Muscle layer of colon (tissue), 2 donors: ENCODE results near the gene PRR7.

ENCODE experiments used
- H3K27ac ChIP-seq: one replicate; pipeline ENCODE4 v1.7.0; 2013; ENCODE audit warnings: low read depth, mild to moderate bottlenecking, low read length, moderate library complexity
- H3K27me3 ChIP-seq, 2 donors: one replicate each; pipeline ENCODE4 v1.7.0; 2013; ENCODE audit warnings: low read length in 2 of 2, mild to moderate bottlenecking in 2 of 2; ENCODE audit not compliant: insufficient read depth in 2 of 2, control insufficient read depth in 1 of 2
- H3K36me3 ChIP-seq: one replicate; pipeline ENCODE4 v1.7.0; 2013; ENCODE audit warnings: mild to moderate bottlenecking, low read length; ENCODE audit not compliant: insufficient read depth
- H3K4me1 ChIP-seq: one replicate; pipeline ENCODE4 v1.7.0; 2013; ENCODE audit warnings: mild to moderate bottlenecking, low read length; ENCODE audit not compliant: insufficient read depth
- H3K4me3 ChIP-seq, 2 donors: one replicate each; pipeline ENCODE4 v1.7.0; 2013; ENCODE audit warnings: low read length in 2 of 2, low read depth in 1 of 2, mild to moderate bottlenecking in 1 of 2, moderate library complexity in 1 of 2
- H3K9ac ChIP-seq: one replicate; pipeline ENCODE4 v1.7.0; 2013; ENCODE audit warnings: low read length
- H3K9me3 ChIP-seq: one replicate; pipeline ENCODE4 v1.7.0; 2013; ENCODE audit warnings: mild to moderate bottlenecking, low read length
- donor health status: abdominal sarcoma.
- donor health status: Adenocarcinoma of cecum.

The PRR7 gene

GRCh38 chr5:177446200-177447065 is at the start of gene PRR7:
TSS of gene PRR7 (plus strand) at chr5:177446814. CDS start at chr5:177455068, 8,254 bp downstream.
- Histone ChIP-seq H3K27me3 (peaks cover 34 to 49% of the 10 kb centered on the region in 2 donors), H3K4me1 (peaks cover 15% of the 10 kb centered on the region), H3K36me3 (peaks cover 5% of the 10 kb centered on the region), H3K27ac (no peak within 1 kb of the TSS), H3K9me3 (no peaks in the 10 kb centered on the region), H3K9ac (no peak within 1 kb of the TSS), H3K4me3 (peak within 1 kb of the TSS; percentile 48 to 56)

- Histone ChIP-seq H3K9ac (no peak overlapping the region), H3K4me1 (peaks cover 8% of the 10 kb centered on the region), H3K27ac (no peak overlapping the region), H3K27me3 (peaks cover 37 to 66% of the 10 kb centered on the region in 2 donors), H3K4me3 (no peak overlapping the region), H3K9me3 (no peaks in the 10 kb centered on the region), H3K36me3 (no peaks in the 10 kb centered on the region)
These were observed 48.7 kb upstream of the PRR7 start for GRCh38 chr5:177397875-177398390.

GRCh38 chr5:177399997-177400868 is 46.4 kb upstream of the PRR7 start, which contains the start of gene PFN3:
TSS of gene PFN3 (minus strand) at chr5:177400661. CDS start at chr5:177400576, 85 bp downstream.
- Histone ChIP-seq H3K27me3 (peaks cover 49 to 85% of the 10 kb centered on the region in 2 donors), H3K36me3 (no peaks in the 10 kb centered on the region), H3K4me1 (peaks cover 23% of the 10 kb centered on the region), H3K27ac (no peak within 1 kb of the TSS), H3K9me3 (no peaks in the 10 kb centered on the region), H3K9ac (no peak within 1 kb of the TSS), H3K4me3 (no peak within 1 kb of the TSS)

- H3K4me1 ChIP-seq: peaks cover 23% of the 10 kb centered on the region
- no peaks in the 10 kb centered on the region for H3K36me3 ChIP-seq
- no peak overlapping the region for H3K9ac ChIP-seq
- no peaks in the 10 kb centered on the region for H3K9me3 ChIP-seq
- peak overlapping the region; percentile 7 to 9 for H3K4me3 ChIP-seq
- H3K27me3 ChIP-seq: peaks cover 49 to 75% of the 10 kb centered on the region in 2 donors
- no peak overlapping the region for H3K27ac ChIP-seq
These were observed 44.2 kb upstream of the PRR7 start for GRCh38 chr5:177402271-177403043.

GRCh38 chr5:177403102-177403791 is 43.4 kb upstream of the PRR7 start:
- no peaks in the 10 kb centered on the region for H3K9me3 ChIP-seq
- H3K27ac ChIP-seq: no peak overlapping the region
- H3K27me3 ChIP-seq: peaks cover 49 to 67% of the 10 kb centered on the region in 2 donors
- H3K4me3 ChIP-seq: peak overlapping the region; percentile 7 to 9
- peaks cover 23% of the 10 kb centered on the region for H3K4me1 ChIP-seq
- H3K36me3 ChIP-seq: no peaks in the 10 kb centered on the region
- H3K9ac ChIP-seq: no peak overlapping the region

- Histone ChIP-seq H3K27ac (no peak overlapping the region), H3K9me3 (no peaks in the 10 kb centered on the region), H3K9ac (no peak overlapping the region), H3K36me3 (no peaks in the 10 kb centered on the region), H3K4me3 (peak overlapping the region; percentile 41 to 49), H3K27me3 (peaks cover 49 to 60% of the 10 kb centered on the region in 2 donors), H3K4me1 (peaks cover 23% of the 10 kb centered on the region)
These were observed 42.6 kb upstream of the PRR7 start for GRCh38 chr5:177403792-177404640.

- peak overlapping the region; percentile 41 to 49 for H3K4me3 ChIP-seq
- H3K27ac ChIP-seq: no peak overlapping the region
- no peaks in the 10 kb centered on the region for H3K36me3 ChIP-seq
- H3K4me1 ChIP-seq: peaks cover 23% of the 10 kb centered on the region
- peaks cover 43 to 53% of the 10 kb centered on the region in 2 donors for H3K27me3 ChIP-seq
- no peaks in the 10 kb centered on the region for H3K9me3 ChIP-seq
- H3K9ac ChIP-seq: no peak overlapping the region
These were observed 41.9 kb upstream of the PRR7 start for GRCh38 chr5:177404641-177405179.

GRCh38 chr5:177405312-177405711 is 41.3 kb upstream of the PRR7 start:
- no peak overlapping the region for H3K27ac ChIP-seq
- peaks cover 23% of the 10 kb centered on the region for H3K4me1 ChIP-seq
- H3K9ac ChIP-seq: no peak overlapping the region
- H3K36me3 ChIP-seq: no peaks in the 10 kb centered on the region
- no peaks in the 10 kb centered on the region for H3K9me3 ChIP-seq
- H3K4me3 ChIP-seq: no peak overlapping the region
- H3K27me3 ChIP-seq: peaks cover 38 to 47% of the 10 kb centered on the region in 2 donors

GRCh38 chr5:177405805-177406204 is 40.8 kb upstream of the PRR7 start:
- no peak overlapping the region for H3K27ac ChIP-seq
- no peak overlapping the region for H3K9ac ChIP-seq

More at GRCh38 chr5:177405805-177406204, 40.8 kb upstream of the PRR7 start:
- no peaks in the 10 kb centered on the region for H3K36me3 ChIP-seq
- no peak overlapping the region for H3K4me3 ChIP-seq
- no peaks in the 10 kb centered on the region for H3K9me3 ChIP-seq
- peaks cover 23% of the 10 kb centered on the region for H3K4me1 ChIP-seq
- peaks cover 33 to 42% of the 10 kb centered on the region in 2 donors for H3K27me3 ChIP-seq
